HepG2 (cell line): Measurements from ENCODE around the gene LMOD1. TPM values are rescaled to one million over a fixed set of nuclear protein-coding genes. Genes with fewer than 3 reads are reported as not detected.

Experiments used
- CAMTA2 ChIP-seq: sonication (generic); formaldehyde crosslinking; IDR thresholded peaks from 2 replicates; pipeline ENCODE4 v1.4.0; 2020; ENCODE audit warnings: mild to moderate bottlenecking, missing genetic modification reagents, borderline replicate concordance
- FOXA1 ChIP-seq, 2 experiments: fragments of 450-650 bp in 1 of 2; sonication (generic) in 1 of 2; formaldehyde crosslinking in 1 of 2; IDR thresholded peaks; 2 replicates each; pipeline versions ENCODE4 v1.4.0 to v1.6.1; 2016 to 2020; ENCODE audit warnings: missing genetic modification reagents in 1 of 2
- FOXK1 ChIP-seq: sonication (generic); formaldehyde crosslinking; IDR thresholded peaks from 2 replicates; pipeline ENCODE4 v1.4.0; 2020; ENCODE audit warnings: low read depth, missing genetic modification reagents, borderline replicate concordance
- JARID2 ChIP-seq: sonication (generic); formaldehyde crosslinking; IDR thresholded peaks from 2 replicates; pipeline ENCODE4 v1.8.1; 2023; ENCODE audit warnings: missing genetic modification reagents, inconsistent platforms; ENCODE audit not compliant: insufficient replicate concordance
- KAT8 ChIP-seq: IDR thresholded peaks from 2 replicates; pipeline ENCODE4 v1.6.1; 2016; ENCODE audit warnings: missing genetic modification reagents, missing compliant biosample characterization
- MAFF ChIP-seq: IDR thresholded peaks from 2 replicates; pipeline ENCODE4 v1.6.1; 2011; ENCODE audit warnings: low read depth, low read length, improper control_type of control experiment
- NCOA1 ChIP-seq: sonication (generic); formaldehyde crosslinking; IDR thresholded peaks from 2 replicates; pipeline ENCODE4 v1.9.0; 2021; ENCODE audit warnings: missing genetic modification reagents
- SP2 ChIP-seq: sonication (generic); formaldehyde crosslinking; IDR thresholded peaks from 2 replicates; pipeline ENCODE4 v1.5.1; 2020; ENCODE audit warnings: mild to moderate bottlenecking, missing genetic modification reagents
- SRSF9 ChIP-seq: fragments of 200-400 bp; formaldehyde crosslinking; IDR thresholded peaks from 2 replicates; pipeline ENCODE4 v1.6.1; 2018; ENCODE audit warnings: borderline replicate concordance, mild to moderate bottlenecking, low read depth, low read length; ENCODE audit not compliant: insufficient read depth, poor library complexity, severe bottlenecking
- XBP1 ChIP-seq: sonication (generic); formaldehyde crosslinking; IDR thresholded peaks from 2 replicates; pipeline ENCODE4 v1.5.0; 2020; ENCODE audit warnings: missing genetic modification reagents
- ZFX ChIP-seq: sonication (generic); formaldehyde crosslinking; IDR thresholded peaks from 2 replicates; pipeline ENCODE4 v1.4.0; 2020; ENCODE audit warnings: mild to moderate bottlenecking, low read depth, missing genetic modification reagents, moderate library complexity
- ZKSCAN5 ChIP-seq: sonication (generic); formaldehyde crosslinking; IDR thresholded peaks from 2 replicates; pipeline ENCODE4 v1.5.1; 2020; ENCODE audit warnings: mild to moderate bottlenecking, missing genetic modification reagents
- ZNF24 ChIP-seq: fragments of 450-650 bp; IDR thresholded peaks from 2 replicates; pipeline ENCODE4 v1.6.1; 2017; ENCODE audit warnings: antibody characterized with exemption, mild to moderate bottlenecking
- ZNF33A ChIP-seq: sonication (generic); formaldehyde crosslinking; IDR thresholded peaks from 2 replicates; pipeline ENCODE4 v1.5.1; 2020; ENCODE audit warnings: missing genetic modification reagents, mild to moderate bottlenecking, moderate library complexity, borderline replicate concordance
- ZNF34 ChIP-seq: sonication (generic); formaldehyde crosslinking; IDR thresholded peaks from 2 replicates; pipeline ENCODE4 v1.4.0; 2020; ENCODE audit warnings: mild to moderate bottlenecking, missing genetic modification reagents, borderline replicate concordance
- ZNF572 ChIP-seq: sonication (generic); formaldehyde crosslinking; IDR thresholded peaks from 2 replicates; pipeline ENCODE4 v1.5.1; 2020; ENCODE audit warnings: mild to moderate bottlenecking, missing genetic modification reagents
- ZNF607 ChIP-seq: sonication (generic); formaldehyde crosslinking; IDR thresholded peaks from 2 replicates; pipeline ENCODE4 v1.5.1; 2020; ENCODE audit warnings: missing genetic modification reagents, mild to moderate bottlenecking, borderline replicate concordance
- ZNF672 ChIP-seq: sonication (generic); formaldehyde crosslinking; IDR thresholded peaks from 2 replicates; pipeline ENCODE4 v1.8.1; 2022; ENCODE audit warnings: missing genetic modification reagents
- ZSCAN9 ChIP-seq: IDR thresholded peaks from 2 replicates; pipeline ENCODE4 v1.6.1; 2016; ENCODE audit warnings: borderline replicate concordance
- polyA plus RNA-seq, 8 experiments: library from polyadenylated mRNA; depleted of rRNA in 3 of 8; stranded (reverse) in 7 of 8; unstranded in 1 of 8; fragments of >200 nt; fragmentation: Illumina TruSeq in 4 of 8; extraction: Trizol in 4 of 8; gene quantifications; 2 replicates each; pipeline versions ENCODE4 v1.2.1 to v1.2.3, GENCODE V29; 2011 to 2016; ENCODE audit warnings: low read depth in 4 of 8, missing spikeins in 1 of 8, mixed read lengths in 1 of 8; ENCODE audit not compliant: insufficient read depth in 1 of 8
- total RNA-seq, 5 experiments: library from RNA; depleted of rRNA; stranded (reverse); fragments of >200 nt; fragmentation: Illumina TruSeq; extraction: Trizol; gene quantifications; 2 replicates each; pipeline ENCODE4 v1.2.3, GENCODE V29; 2016; ENCODE audit warnings: low read depth in 1 of 5
- TF ChIP-seq, protein P1 (sequence below), 2 experiments: fragments of 450-650 bp in 1 of 2; sonication (generic) in 1 of 2; formaldehyde crosslinking; IDR thresholded peaks; 2 replicates each; pipeline versions ENCODE4 v1.5.0 to v1.8.0; 2020 to 2022; ENCODE audit warnings: mild to moderate bottlenecking in 1 of 2, missing genetic modification reagents in 1 of 2
- TF ChIP-seq, protein P2 (sequence below): sonication (generic); formaldehyde crosslinking; IDR thresholded peaks from 2 replicates; pipeline ENCODE4 v1.4.0; 2020; ENCODE audit warnings: missing genetic modification reagents
- TF ChIP-seq, protein P3 (sequence below): sonication (generic); formaldehyde crosslinking; conservative IDR thresholded peaks from 2 replicates; pipeline ENCODE4 v1.8.0; 2022; ENCODE audit warnings: mild to moderate bottlenecking, moderate library complexity, missing genetic modification reagents
- TF ChIP-seq, protein P4 (sequence below): sonication (generic); formaldehyde crosslinking; IDR thresholded peaks from 2 replicates; pipeline ENCODE4 v1.8.0; 2022; ENCODE audit warnings: mild to moderate bottlenecking, missing genetic modification reagents, moderate library complexity

The LMOD1 gene
- total and polyA plus RNA-seq, 2 of the 13 experiments (the other 11 are each of a cell fraction or from before 2014, with no cell fraction given): not detected

DNA sequence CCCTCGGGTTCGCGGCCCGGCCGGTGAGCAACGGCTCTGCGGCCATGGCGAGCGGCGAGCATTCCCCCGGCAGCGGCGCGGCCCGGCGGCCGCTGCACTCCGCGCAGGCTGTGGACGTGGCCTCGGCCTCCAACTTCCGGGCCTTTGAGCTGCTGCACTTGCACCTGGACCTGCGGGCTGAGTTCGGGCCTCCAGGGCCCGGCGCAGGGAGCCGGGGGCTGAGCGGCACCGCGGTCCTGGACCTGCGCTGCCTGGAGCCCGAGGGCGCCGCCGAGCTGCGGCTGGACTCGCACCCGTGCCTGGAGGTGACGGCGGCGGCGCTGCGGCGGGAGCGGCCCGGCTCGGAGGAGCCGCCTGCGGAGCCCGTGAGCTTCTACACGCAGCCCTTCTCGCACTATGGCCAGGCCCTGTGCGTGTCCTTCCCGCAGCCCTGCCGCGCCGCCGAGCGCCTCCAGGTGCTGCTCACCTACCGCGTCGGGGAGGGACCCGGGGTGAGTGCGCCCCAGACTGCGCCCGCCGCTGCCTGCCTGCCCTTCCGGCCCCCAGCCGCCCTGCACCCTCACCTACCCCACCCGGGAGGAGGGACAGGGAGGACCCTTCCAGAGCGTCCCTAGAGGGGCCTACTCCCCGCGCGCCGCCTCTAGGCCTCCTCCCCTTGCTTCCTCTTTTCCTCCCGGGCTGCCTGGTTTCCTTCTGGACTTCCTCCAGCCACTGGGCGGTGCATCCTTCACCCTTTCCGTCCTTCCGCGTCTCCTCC is 36.5 kb upstream of the LMOD1 start, which contains the start of gene RNPEP (continued):
- TF ChIP-seq FOXK1 (CRISPR knock-in tag) (no peak), NCOA1 (CRISPR knock-in tag) (0 out of 2 replicates have a peak, but pooled peaks have one; percentile 52), SP2 (CRISPR knock-in tag) (peak; percentile 41; the same call in 1 of the 2 replicates), XBP1 (no peak), ZNF34 (CRISPR knock-in tag) (peak; percentile 97), ZNF572 (CRISPR knock-in tag) (no peak), ZNF607 (0 out of 2 replicates have a peak, but pooled peaks have one; percentile 79), ZFX (peak; percentile 96), ZNF24 (no peak), ZNF33A (CRISPR knock-in tag) (no peak), CAMTA2 (peak; percentile 70; the same call in 1 of the 2 replicates), ZKSCAN5 (CRISPR knock-in tag) (no peak), MAFF (no peak), ZSCAN9 (CRISPR knock-in tag) (no peak), JARID2 (CRISPR knock-in tag) (peak; percentile 42), KAT8 (CRISPR knock-in tag) (no peak), SRSF9 (no peak), ZNF672 (CRISPR knock-in tag) (no peak), FOXA1 (IDR thresholded peaks at IDR 0.05) (no peak), FOXA1 (CRISPR knock-in tag; IDR thresholded peaks at IDR 0.05) (no peak)
- TF ChIP-seq, protein P1, sequence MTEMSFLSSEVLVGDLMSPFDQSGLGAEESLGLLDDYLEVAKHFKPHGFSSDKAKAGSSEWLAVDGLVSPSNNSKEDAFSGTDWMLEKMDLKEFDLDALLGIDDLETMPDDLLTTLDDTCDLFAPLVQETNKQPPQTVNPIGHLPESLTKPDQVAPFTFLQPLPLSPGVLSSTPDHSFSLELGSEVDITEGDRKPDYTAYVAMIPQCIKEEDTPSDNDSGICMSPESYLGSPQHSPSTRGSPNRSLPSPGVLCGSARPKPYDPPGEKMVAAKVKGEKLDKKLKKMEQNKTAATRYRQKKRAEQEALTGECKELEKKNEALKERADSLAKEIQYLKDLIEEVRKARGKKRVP (CRISPR knock-in tag; IDR thresholded peaks at IDR 0.05): no peak
- TF ChIP-seq, protein P2, sequence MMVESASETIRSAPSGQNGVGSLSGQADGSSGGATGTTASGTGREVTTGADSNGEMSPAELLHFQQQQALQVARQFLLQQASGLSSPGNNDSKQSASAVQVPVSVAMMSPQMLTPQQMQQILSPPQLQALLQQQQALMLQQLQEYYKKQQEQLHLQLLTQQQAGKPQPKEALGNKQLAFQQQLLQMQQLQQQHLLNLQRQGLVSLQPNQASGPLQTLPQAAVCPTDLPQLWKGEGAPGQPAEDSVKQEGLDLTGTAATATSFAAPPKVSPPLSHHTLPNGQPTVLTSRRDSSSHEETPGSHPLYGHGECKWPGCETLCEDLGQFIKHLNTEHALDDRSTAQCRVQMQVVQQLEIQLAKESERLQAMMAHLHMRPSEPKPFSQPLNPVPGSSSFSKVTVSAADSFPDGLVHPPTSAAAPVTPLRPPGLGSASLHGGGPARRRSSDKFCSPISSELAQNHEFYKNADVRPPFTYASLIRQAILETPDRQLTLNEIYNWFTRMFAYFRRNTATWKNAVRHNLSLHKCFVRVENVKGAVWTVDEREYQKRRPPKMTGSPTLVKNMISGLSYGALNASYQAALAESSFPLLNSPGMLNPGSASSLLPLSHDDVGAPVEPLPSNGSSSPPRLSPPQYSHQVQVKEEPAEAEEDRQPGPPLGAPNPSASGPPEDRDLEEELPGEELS (CRISPR knock-in tag): 0 out of 2 replicates have a peak, but pooled peaks have one; percentile 34
- TF ChIP-seq, protein P3, sequence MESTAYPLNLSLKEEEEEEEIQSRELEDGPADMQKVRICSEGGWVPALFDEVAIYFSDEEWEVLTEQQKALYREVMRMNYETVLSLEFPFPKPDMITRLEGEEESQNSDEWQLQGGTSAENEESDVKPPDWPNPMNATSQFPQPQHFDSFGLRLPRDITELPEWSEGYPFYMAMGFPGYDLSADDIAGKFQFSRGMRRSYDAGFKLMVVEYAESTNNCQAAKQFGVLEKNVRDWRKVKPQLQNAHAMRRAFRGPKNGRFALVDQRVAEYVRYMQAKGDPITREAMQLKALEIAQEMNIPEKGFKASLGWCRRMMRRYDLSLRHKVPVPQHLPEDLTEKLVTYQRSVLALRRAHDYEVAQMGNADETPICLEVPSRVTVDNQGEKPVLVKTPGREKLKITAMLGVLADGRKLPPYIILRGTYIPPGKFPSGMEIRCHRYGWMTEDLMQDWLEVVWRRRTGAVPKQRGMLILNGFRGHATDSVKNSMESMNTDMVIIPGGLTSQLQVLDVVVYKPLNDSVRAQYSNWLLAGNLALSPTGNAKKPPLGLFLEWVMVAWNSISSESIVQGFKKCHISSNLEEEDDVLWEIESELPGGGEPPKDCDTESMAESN: peak; percentile 69; the same call in 1 of the 2 replicates
- TF ChIP-seq, protein P4, sequence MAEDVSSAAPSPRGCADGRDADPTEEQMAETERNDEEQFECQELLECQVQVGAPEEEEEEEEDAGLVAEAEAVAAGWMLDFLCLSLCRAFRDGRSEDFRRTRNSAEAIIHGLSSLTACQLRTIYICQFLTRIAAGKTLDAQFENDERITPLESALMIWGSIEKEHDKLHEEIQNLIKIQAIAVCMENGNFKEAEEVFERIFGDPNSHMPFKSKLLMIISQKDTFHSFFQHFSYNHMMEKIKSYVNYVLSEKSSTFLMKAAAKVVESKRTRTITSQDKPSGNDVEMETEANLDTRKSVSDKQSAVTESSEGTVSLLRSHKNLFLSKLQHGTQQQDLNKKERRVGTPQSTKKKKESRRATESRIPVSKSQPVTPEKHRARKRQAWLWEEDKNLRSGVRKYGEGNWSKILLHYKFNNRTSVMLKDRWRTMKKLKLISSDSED (CRISPR knock-in tag): no peak
